Cardiac muscle cell (in vitro differentiated cells and primary cell): ENCODE results near the gene DR1. TPM values are rescaled to one million over a fixed set of nuclear protein-coding genes. Genes with fewer than 3 reads are reported as not detected.

Experiments
- DNase-seq, 2 donors: peaks; one replicate each; pipeline versions ENCODE4 v3.0.0 to v3.0.0-alpha.2; 2010 to 2017; ENCODE audit warnings: low read depth in 1 of 2, low spot score in 1 of 2
- H3K27ac ChIP-seq: fragments of 200-600 bp; sonication (generic); 2 replicates; pipeline ENCODE4 v1.5.1; 2016
- H3K27me3 ChIP-seq: fragments of 200-600 bp; sonication (generic); 2 replicates; pipeline ENCODE4 v1.6.0; 2016; ENCODE audit warnings: control low read depth
- H3K36me3 ChIP-seq: fragments of 200-600 bp; sonication (generic); 2 replicates; pipeline ENCODE4 v1.5.1; 2016; ENCODE audit warnings: control low read depth
- H3K4me1 ChIP-seq: fragments of 200-600 bp; sonication (generic); 2 replicates; pipeline ENCODE4 v1.8.1; 2017; ENCODE audit warnings: low read depth, mild to moderate bottlenecking, mixed run types
- H3K4me3 ChIP-seq: fragments of 200-600 bp; sonication (generic); 2 replicates; pipeline ENCODE4 v1.5.1; 2016; ENCODE audit warnings: mild to moderate bottlenecking
- H3K9me3 ChIP-seq: fragments of 200-600 bp; sonication (generic); 2 replicates; pipeline ENCODE4 v1.5.1; 2017; ENCODE audit warnings: low read depth, mild to moderate bottlenecking, control low read depth
- CTCF ChIP-seq: IDR thresholded peaks from 2 replicates; pipeline ENCODE4 v1.5.1; 2012; ENCODE audit warnings: low read depth, mild to moderate bottlenecking, low read length
- polyA plus RNA-seq: library from polyadenylated mRNA; unstranded; fragments of >200 nt; fragmentation: Nextera tagmentation; extraction: Ambion mirVana; gene quantifications from 2 replicates; pipeline ENCODE4 v1.2.1, GENCODE V29; 2016
- total RNA-seq: library from RNA; depleted of rRNA; stranded (reverse); fragments of >200 nt; gene quantifications from 2 replicates; pipeline ENCODE4 v1.2.3, GENCODE V29; 2016

The DR1 gene
- total and polyA plus RNA-seq, 2 experiments from 2014 or later, result 16.1 to 21.8 TPM

- H3K36me3 ChIP-seq, result no peaks in the 10 kb centered on the region
- no peaks in the 10 kb centered on the region for H3K4me1 ChIP-seq
- H3K27ac ChIP-seq, result no peak overlapping the region
- DNase-seq, result no peak
- no peak for TF ChIP-seq CTCF
- H3K9me3 ChIP-seq, result no peaks in the 10 kb centered on the region
- H3K27me3 ChIP-seq, result no peaks in the 10 kb centered on the region
- no peak overlapping the region for H3K4me3 ChIP-seq
These were observed 22.4 kb upstream of the DR1 start for GRCh38 chr1:93323185-93323820.

GRCh38 chr1:93324486-93325464, 20.9 kb upstream of the DR1 start:
- peak in 1 of 2 donors; percentile 53 for DNase-seq
- Histone ChIP-seq H3K27me3 (no peaks in the 10 kb centered on the region), H3K27ac (no peak overlapping the region), H3K4me3 (no peak overlapping the region), H3K4me1 (no peaks in the 10 kb centered on the region), H3K9me3 (no peaks in the 10 kb centered on the region), H3K36me3 (no peaks in the 10 kb centered on the region)
- no peak for TF ChIP-seq CTCF

GRCh38 chr1:93328809-93329760, 16.6 kb upstream of the DR1 start:
- no peaks in the 10 kb centered on the region for H3K27me3 ChIP-seq
- no peak overlapping the region for H3K27ac ChIP-seq
- H3K4me3 ChIP-seq, result no peak overlapping the region
- no peaks in the 10 kb centered on the region for H3K9me3 ChIP-seq
- no peak for DNase-seq
- no peaks in the 10 kb centered on the region for H3K4me1 ChIP-seq
- TF ChIP-seq CTCF, result no peak
- H3K36me3 ChIP-seq, result no peaks in the 10 kb centered on the region

- TF ChIP-seq CTCF, result no peak
- no peaks in the 10 kb centered on the region for H3K4me1 ChIP-seq
- no peaks in the 10 kb centered on the region for H3K27me3 ChIP-seq
- no peaks in the 10 kb centered on the region for H3K9me3 ChIP-seq
- no peak for DNase-seq
- H3K36me3 ChIP-seq, result no peaks in the 10 kb centered on the region
- H3K27ac ChIP-seq, result no peak overlapping the region
- H3K4me3 ChIP-seq, result no peak overlapping the region
These were observed 15.5 kb upstream of the DR1 start for GRCh38 chr1:93330196-93330595.

- Histone ChIP-seq H3K4me3 (no peak overlapping the region), H3K9me3 (no peaks in the 10 kb centered on the region), H3K27me3 (no peaks in the 10 kb centered on the region), H3K36me3 (no peaks in the 10 kb centered on the region), H3K4me1 (no peaks in the 10 kb centered on the region), H3K27ac (no peak overlapping the region)
- TF ChIP-seq CTCF, result no peak
- no peak for DNase-seq
These were observed 15.1 kb upstream of the DR1 start for GRCh38 chr1:93330617-93331016.
